Measurements from ENCODE around the gene SOD3.

DNA sequence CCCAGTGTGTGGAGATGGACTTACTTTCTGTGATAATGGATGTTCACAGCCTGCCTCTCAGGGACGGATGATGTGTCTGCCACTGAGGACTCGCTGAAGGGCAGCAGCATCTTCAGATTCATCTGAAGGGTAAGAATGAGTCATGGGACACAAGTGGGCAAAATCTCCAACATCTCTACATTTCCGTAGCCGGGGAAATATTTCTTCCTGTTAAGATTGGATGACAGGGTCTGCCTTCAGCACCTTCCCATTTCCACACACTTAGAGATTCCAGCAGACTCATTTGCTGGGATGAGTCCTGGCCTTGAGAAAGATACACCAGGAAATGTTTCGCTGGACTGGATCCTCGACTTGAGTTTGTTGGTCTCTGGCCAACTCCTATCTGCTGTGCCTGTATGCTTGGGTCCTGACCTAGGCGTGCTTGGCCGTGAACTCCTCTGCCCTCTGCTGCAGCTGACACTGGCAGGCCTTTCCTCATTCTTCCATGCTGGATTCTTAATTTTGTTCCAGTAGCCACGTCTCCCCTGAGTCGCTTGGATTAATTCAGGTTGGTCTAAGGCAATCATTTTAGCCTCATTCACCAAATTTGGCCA, 46.5 kb upstream of the SOD3 start:
- TF ChIP-seq IRF2 (CRISPR knock-in tag; IDR thresholded peaks at IDR 0.05), result no peak
- TF ChIP-seq, protein P1, sequence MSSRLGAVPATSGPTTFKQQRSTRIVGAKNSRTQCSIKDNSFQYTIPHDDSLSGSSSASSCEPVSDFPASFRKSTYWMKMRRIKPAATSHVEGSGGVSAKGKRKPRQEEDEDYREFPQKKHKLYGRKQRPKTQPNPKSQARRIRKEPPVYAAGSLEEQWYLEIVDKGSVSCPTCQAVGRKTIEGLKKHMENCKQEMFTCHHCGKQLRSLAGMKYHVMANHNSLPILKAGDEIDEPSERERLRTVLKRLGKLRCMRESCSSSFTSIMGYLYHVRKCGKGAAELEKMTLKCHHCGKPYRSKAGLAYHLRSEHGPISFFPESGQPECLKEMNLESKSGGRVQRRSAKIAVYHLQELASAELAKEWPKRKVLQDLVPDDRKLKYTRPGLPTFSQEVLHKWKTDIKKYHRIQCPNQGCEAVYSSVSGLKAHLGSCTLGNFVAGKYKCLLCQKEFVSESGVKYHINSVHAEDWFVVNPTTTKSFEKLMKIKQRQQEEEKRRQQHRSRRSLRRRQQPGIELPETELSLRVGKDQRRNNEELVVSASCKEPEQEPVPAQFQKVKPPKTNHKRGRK (tag; IDR thresholded peaks at IDR 0.05), result no peak
- no peak for TF ChIP-seq EP300 (IDR thresholded peaks at IDR 0.05; ENCODE audit: low read length)

All from K562 (cell line).